ENCODE measurements around the gene GGA3. TPM values are rescaled to one million over a fixed set of nuclear protein-coding genes. Genes with fewer than 3 reads are reported as not detected.

The GGA3 gene
- polyA plus RNA-seq, 1 donor from 2014 or later, result 15.7 TPM

DNA sequence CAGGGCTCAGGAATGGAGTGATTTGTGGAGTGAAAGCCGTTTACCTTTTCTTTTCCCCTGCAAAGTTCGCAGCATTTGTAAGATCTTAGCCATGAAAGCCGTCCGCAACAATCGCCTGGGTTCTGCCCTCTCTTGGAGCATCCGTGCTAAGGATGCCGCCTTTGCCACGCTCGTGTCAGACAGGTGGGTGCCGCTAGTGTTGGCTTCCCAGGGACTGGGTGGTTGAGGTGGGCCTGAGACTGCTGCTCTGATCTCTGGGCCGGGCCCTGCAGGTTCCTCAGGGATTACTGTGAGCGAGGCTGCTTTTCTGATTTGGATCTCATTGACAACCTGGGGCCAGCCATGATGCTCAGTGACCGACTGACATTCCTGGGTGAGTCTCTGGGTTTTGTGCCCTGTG is 28.6 kb downstream of the GGA3 start:
- Histone ChIP-seq H3F3A (ENCODE audit: insufficient read depth, low read length, poor library complexity, severe bottlenecking) (no peaks in the 10 kb centered on the region), H3K4me3 (ENCODE audit: low read length) (no peak overlapping the region), H3K9ac (ENCODE audit: low read length) (no peak overlapping the region), H3K27ac (ENCODE audit: low read length) (no peak overlapping the region), H3K27me3 (ENCODE audit: insufficient read depth, low read depth, low read length) (no peaks in the 10 kb centered on the region), H2AFZ (ENCODE audit: low read depth, low read length) (no peak overlapping the region), H3K4me2 (ENCODE audit: low read length) (no peak overlapping the region), H3K36me3 (ENCODE audit: insufficient read depth, low read length) (peaks cover 5% of the 10 kb centered on the region), H4K20me1 (ENCODE audit: insufficient read depth) (no peaks in the 10 kb centered on the region), H3K9me3 (ENCODE audit: low read length) (no peaks in the 10 kb centered on the region), H3K9me2 (ENCODE audit: insufficient read depth, low read length) (no peaks in the 10 kb centered on the region), H3K79me2 (replicated peaks; ENCODE audit: insufficient read depth, low read length) (no peaks in the 10 kb centered on the region)
- no peak for TF ChIP-seq MXI1 (conservative IDR thresholded peaks at IDR 0.05; ENCODE audit: poor library complexity, severe bottlenecking)
- no peak for TF ChIP-seq TAF1 (IDR thresholded peaks at IDR 0.05; ENCODE audit: low read depth)
- no peak for TF ChIP-seq CTCF (IDR thresholded peaks at IDR 0.05; ENCODE audit: poor library complexity, severe bottlenecking)
- TF ChIP-seq EZH2 (IDR thresholded peaks at IDR 0.05; ENCODE audit: borderline replicate concordance, insufficient read depth, low read length, poor library complexity, severe bottlenecking), result no peak
- TF ChIP-seq REST (IDR thresholded peaks at IDR 0.05; ENCODE audit: borderline replicate concordance), result no peak
- TF ChIP-seq RAD21 (conservative IDR thresholded peaks at IDR 0.05), result no peak
- TF ChIP-seq SMC3 (conservative IDR thresholded peaks at IDR 0.05; ENCODE audit: poor library complexity), result no peak
- TF ChIP-seq EP300 (conservative IDR thresholded peaks at IDR 0.05; ENCODE audit: poor library complexity, severe bottlenecking), result no peak
- TF ChIP-seq POLR2AphosphoS5 (IDR thresholded peaks at IDR 0.05), result no peak

DNA sequence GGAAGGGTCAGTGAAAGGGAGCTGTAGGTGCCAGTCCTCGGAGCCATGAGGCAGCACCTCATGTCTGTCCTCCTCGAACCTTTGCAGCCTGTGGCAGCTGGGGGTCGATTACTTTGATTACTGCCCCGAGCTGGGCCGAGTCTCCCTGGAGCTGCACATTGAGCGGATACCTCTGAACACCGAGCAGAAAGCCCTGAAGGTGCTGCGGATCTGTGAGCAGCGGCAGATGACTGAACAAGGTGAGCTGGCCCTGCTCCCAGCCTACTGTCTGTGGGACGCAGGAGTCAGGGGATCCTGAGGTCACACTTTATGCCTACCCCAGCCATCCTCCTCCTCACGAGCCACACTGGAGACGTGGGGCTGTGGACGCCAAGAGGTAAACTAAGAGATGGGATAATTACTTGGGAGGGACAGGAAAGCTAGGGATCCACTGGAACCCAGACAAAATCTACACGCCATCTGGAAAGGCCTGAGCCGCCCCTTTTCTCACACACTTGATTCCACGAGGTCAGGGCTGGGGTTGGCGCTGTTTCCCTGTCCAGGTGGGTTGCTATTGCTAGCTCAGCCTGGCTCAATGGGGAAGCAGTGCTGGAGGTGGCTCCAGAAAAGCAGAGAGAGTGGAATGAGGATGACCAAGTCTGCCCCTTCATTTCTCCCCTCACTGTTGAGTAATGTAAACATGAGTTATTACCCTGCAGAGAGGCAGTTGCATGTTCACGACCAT is 29.5 kb downstream of the GGA3 start:
- Histone ChIP-seq H3K27ac (ENCODE audit: low read length) (no peak overlapping the region), H3K36me3 (ENCODE audit: insufficient read depth, low read length) (peaks cover 5% of the 10 kb centered on the region)
- no peak for TF ChIP-seq EP300 (conservative IDR thresholded peaks at IDR 0.05; ENCODE audit: poor library complexity, severe bottlenecking)
- TF ChIP-seq CTCF (IDR thresholded peaks at IDR 0.05; ENCODE audit: poor library complexity, severe bottlenecking), result no peak
- TF ChIP-seq POLR2AphosphoS5 (IDR thresholded peaks at IDR 0.05), result no peak
- no peak for TF ChIP-seq RAD21 (conservative IDR thresholded peaks at IDR 0.05)
- no peak for TF ChIP-seq REST (IDR thresholded peaks at IDR 0.05; ENCODE audit: borderline replicate concordance)
- TF ChIP-seq SMC3 (conservative IDR thresholded peaks at IDR 0.05; ENCODE audit: poor library complexity), result no peak
- TF ChIP-seq TAF1 (IDR thresholded peaks at IDR 0.05; ENCODE audit: low read depth), result no peak
- no peak for TF ChIP-seq EZH2 (IDR thresholded peaks at IDR 0.05; ENCODE audit: borderline replicate concordance, insufficient read depth, low read length, poor library complexity, severe bottlenecking)
- TF ChIP-seq MXI1 (conservative IDR thresholded peaks at IDR 0.05; ENCODE audit: poor library complexity, severe bottlenecking), result no peak

More for the DNA sequence above, 29.5 kb downstream of the GGA3 start:
- Histone ChIP-seq H3K27me3 (ENCODE audit: insufficient read depth, low read depth, low read length) (no peaks in the 10 kb centered on the region), H3K79me2 (replicated peaks; ENCODE audit: insufficient read depth, low read length) (no peaks in the 10 kb centered on the region), H3K9ac (ENCODE audit: low read length) (no peak overlapping the region), H4K20me1 (ENCODE audit: insufficient read depth) (no peaks in the 10 kb centered on the region), H2AFZ (ENCODE audit: low read depth, low read length) (no peak overlapping the region), H3K9me2 (ENCODE audit: insufficient read depth, low read length) (no peaks in the 10 kb centered on the region), H3K9me3 (ENCODE audit: low read length) (no peaks in the 10 kb centered on the region), H3K4me2 (ENCODE audit: low read length) (no peak overlapping the region), H3F3A (ENCODE audit: insufficient read depth, low read length, poor library complexity, severe bottlenecking) (no peaks in the 10 kb centered on the region), H3K4me3 (ENCODE audit: low read length) (no peak overlapping the region)

Data from neural cell (in vitro differentiated cells).